HepG2 (cell line): Measurements from ENCODE around the gene MSMP. TPM values are rescaled to one million over a fixed set of nuclear protein-coding genes. Genes with fewer than 3 reads are reported as not detected.

Experiments used
- CREBL2 ChIP-seq: sonication (generic); formaldehyde crosslinking; IDR thresholded peaks from 2 replicates; pipeline ENCODE4 v1.8.1; 2023; ENCODE audit warnings: missing genetic modification reagents, mild to moderate bottlenecking, borderline replicate concordance
- E2F5 ChIP-seq: sonication (generic); formaldehyde crosslinking; conservative IDR thresholded peaks from 2 replicates; pipeline ENCODE4 v1.4.0; 2020; ENCODE audit warnings: missing genetic modification reagents
- HES4 ChIP-seq: sonication (generic); formaldehyde crosslinking; IDR thresholded peaks from 2 replicates; pipeline ENCODE4 v1.9.0; 2021; ENCODE audit warnings: mild to moderate bottlenecking, missing genetic modification reagents, borderline replicate concordance
- REPIN1 ChIP-seq: sonication (generic); formaldehyde crosslinking; IDR thresholded peaks from 2 replicates; pipeline ENCODE4 v1.8.0; 2022; ENCODE audit warnings: missing genetic modification reagents, low read depth, mild to moderate bottlenecking, borderline replicate concordance
- SALL1 ChIP-seq: sonication (generic); formaldehyde crosslinking; IDR thresholded peaks from 2 replicates; pipeline ENCODE4 v1.8.0; 2022; ENCODE audit warnings: mild to moderate bottlenecking, missing genetic modification reagents
- SKI ChIP-seq: fragments of 450-650 bp; IDR thresholded peaks from one replicate; pipeline ENCODE4 v1.6.1; 2018; ENCODE audit warnings: mild to moderate bottlenecking; ENCODE audit not compliant: partially characterized antibody
- TSC22D2 ChIP-seq: sonication (generic); formaldehyde crosslinking; IDR thresholded peaks from 2 replicates; pipeline ENCODE4 v1.5.1; 2020; ENCODE audit warnings: missing genetic modification reagents, mild to moderate bottlenecking, borderline replicate concordance
- ZFYVE20 ChIP-seq: sonication (generic); formaldehyde crosslinking; IDR thresholded peaks from 2 replicates; pipeline ENCODE4 v1.8.0; 2023; ENCODE audit warnings: low read depth, mild to moderate bottlenecking, moderate library complexity, missing genetic modification reagents, borderline replicate concordance
- ZNF558 ChIP-seq: sonication (generic); formaldehyde crosslinking; IDR thresholded peaks from 2 replicates; pipeline ENCODE4 v1.9.0; 2022; ENCODE audit warnings: mild to moderate bottlenecking, missing genetic modification reagents, borderline replicate concordance
- polyA plus RNA-seq, 8 experiments: library from polyadenylated mRNA; depleted of rRNA in 3 of 8; stranded (reverse) in 7 of 8; unstranded in 1 of 8; fragments of >200 nt; fragmentation: Illumina TruSeq in 4 of 8; extraction: Trizol in 4 of 8; gene quantifications; 2 replicates each; pipeline versions ENCODE4 v1.2.1 to v1.2.3, GENCODE V29; 2011 to 2016; ENCODE audit warnings: low read depth in 4 of 8, missing spikeins in 1 of 8, mixed read lengths in 1 of 8; ENCODE audit not compliant: insufficient read depth in 1 of 8
- total RNA-seq, 5 experiments: library from RNA; depleted of rRNA; stranded (reverse); fragments of >200 nt; fragmentation: Illumina TruSeq; extraction: Trizol; gene quantifications; 2 replicates each; pipeline ENCODE4 v1.2.3, GENCODE V29; 2016; ENCODE audit warnings: low read depth in 1 of 5
- TF ChIP-seq, protein P1 (sequence below): sonication (generic); formaldehyde crosslinking; IDR thresholded peaks from 2 replicates; pipeline ENCODE4 v1.4.0; 2020; ENCODE audit warnings: missing genetic modification reagents
- TF ChIP-seq, protein P2 (sequence below): sonication (generic); formaldehyde crosslinking; IDR thresholded peaks from 2 replicates; pipeline ENCODE4 v1.4.0; 2020; ENCODE audit warnings: mild to moderate bottlenecking, missing genetic modification reagents, borderline replicate concordance

MSMP gene
- total and polyA plus RNA-seq, 2 of the 13 experiments (the other 11 are each of a cell fraction or from before 2014, with no cell fraction given): 0.24 to 0.46 TPM

DNA sequence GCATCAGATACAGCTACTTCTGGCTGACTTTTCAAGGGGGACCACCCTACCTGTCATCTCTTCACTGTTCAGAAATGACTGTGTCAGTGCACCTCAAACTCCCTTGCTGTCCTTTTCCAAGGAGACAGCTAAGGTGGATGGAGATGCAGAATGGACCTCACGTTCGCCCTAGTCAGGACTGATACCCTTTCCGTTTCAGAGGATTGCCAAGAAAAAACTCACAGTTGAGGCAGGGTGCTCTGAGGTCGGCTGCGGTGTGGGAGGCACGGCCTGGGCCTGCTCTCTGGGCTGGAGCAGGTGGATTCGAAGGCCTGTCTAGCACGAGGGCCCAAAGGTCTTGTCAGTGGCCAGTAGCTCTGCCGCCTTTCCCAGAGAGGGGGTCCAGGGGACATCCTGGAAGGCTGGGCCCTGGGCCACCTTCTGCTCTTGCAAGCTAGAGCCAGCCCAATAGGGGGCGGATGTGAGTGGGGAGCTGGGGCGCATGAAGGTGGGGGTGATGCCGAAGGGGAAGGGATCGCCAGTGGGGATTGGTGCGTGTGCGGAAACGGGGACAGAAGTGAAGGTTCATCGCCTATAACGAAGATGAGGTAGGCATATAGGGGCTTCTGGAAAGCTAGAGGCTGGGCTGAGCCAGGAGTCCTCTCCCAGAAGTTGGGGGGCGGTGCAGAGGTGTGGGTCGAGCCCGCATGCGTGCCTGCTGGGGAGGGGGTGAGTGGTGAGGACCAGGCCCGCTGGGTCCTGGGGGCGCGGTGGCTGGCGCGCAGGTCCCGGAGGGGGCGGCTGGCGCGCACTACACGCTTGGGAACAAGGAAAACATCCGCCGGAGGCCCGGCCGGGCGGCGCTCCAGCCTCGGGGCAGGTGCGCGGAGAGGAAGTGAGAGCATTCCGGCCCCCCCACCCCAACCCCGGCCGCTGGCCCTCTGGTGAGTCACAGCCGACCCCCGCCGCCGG is 2.5 kb upstream of the MSMP start (continued):
- 0 out of 2 replicates have a peak, but pooled peaks have one; percentile 35 for TF ChIP-seq E2F5 (CRISPR knock-in tag)
- TF ChIP-seq REPIN1 (CRISPR knock-in tag): no peak
- TF ChIP-seq SKI: no peak
- peak; percentile 35 for TF ChIP-seq SALL1
- TF ChIP-seq TSC22D2: no peak
- no peak for TF ChIP-seq HES4 (CRISPR knock-in tag)
- TF ChIP-seq CREBL2 (CRISPR knock-in tag): no peak; the same call in 1 of the 2 replicates
- no peak; the same call in 1 of the 2 replicates for TF ChIP-seq ZFYVE20
- TF ChIP-seq, protein P1, sequence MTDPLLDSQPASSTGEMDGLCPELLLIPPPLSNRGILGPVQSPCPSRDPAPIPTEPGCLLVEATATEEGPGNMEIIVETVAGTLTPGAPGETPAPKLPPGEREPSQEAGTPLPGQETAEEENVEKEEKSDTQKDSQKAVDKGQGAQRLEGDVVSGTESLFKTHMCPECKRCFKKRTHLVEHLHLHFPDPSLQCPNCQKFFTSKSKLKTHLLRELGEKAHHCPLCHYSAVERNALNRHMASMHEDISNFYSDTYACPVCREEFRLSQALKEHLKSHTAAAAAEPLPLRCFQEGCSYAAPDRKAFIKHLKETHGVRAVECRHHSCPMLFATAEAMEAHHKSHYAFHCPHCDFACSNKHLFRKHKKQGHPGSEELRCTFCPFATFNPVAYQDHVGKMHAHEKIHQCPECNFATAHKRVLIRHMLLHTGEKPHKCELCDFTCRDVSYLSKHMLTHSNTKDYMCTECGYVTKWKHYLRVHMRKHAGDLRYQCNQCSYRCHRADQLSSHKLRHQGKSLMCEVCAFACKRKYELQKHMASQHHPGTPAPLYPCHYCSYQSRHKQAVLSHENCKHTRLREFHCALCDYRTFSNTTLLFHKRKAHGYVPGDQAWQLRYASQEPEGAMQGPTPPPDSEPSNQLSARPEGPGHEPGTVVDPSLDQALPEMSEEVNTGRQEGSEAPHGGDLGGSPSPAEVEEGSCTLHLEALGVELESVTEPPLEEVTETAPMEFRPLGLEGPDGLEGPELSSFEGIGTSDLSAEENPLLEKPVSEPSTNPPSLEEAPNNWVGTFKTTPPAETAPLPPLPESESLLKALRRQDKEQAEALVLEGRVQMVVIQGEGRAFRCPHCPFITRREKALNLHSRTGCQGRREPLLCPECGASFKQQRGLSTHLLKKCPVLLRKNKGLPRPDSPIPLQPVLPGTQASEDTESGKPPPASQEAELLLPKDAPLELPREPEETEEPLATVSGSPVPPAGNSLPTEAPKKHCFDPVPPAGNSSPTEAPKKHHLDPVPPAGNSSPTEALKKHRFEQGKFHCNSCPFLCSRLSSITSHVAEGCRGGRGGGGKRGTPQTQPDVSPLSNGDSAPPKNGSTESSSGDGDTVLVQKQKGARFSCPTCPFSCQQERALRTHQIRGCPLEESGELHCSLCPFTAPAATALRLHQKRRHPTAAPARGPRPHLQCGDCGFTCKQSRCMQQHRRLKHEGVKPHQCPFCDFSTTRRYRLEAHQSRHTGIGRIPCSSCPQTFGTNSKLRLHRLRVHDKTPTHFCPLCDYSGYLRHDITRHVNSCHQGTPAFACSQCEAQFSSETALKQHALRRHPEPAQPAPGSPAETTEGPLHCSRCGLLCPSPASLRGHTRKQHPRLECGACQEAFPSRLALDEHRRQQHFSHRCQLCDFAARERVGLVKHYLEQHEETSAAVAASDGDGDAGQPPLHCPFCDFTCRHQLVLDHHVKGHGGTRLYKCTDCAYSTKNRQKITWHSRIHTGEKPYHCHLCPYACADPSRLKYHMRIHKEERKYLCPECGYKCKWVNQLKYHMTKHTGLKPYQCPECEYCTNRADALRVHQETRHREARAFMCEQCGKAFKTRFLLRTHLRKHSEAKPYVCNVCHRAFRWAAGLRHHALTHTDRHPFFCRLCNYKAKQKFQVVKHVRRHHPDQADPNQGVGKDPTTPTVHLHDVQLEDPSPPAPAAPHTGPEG (CRISPR knock-in tag): peak; percentile 61; the same call in 1 of the 2 replicates
- TF ChIP-seq ZNF558: no peak
- TF ChIP-seq, protein P2, sequence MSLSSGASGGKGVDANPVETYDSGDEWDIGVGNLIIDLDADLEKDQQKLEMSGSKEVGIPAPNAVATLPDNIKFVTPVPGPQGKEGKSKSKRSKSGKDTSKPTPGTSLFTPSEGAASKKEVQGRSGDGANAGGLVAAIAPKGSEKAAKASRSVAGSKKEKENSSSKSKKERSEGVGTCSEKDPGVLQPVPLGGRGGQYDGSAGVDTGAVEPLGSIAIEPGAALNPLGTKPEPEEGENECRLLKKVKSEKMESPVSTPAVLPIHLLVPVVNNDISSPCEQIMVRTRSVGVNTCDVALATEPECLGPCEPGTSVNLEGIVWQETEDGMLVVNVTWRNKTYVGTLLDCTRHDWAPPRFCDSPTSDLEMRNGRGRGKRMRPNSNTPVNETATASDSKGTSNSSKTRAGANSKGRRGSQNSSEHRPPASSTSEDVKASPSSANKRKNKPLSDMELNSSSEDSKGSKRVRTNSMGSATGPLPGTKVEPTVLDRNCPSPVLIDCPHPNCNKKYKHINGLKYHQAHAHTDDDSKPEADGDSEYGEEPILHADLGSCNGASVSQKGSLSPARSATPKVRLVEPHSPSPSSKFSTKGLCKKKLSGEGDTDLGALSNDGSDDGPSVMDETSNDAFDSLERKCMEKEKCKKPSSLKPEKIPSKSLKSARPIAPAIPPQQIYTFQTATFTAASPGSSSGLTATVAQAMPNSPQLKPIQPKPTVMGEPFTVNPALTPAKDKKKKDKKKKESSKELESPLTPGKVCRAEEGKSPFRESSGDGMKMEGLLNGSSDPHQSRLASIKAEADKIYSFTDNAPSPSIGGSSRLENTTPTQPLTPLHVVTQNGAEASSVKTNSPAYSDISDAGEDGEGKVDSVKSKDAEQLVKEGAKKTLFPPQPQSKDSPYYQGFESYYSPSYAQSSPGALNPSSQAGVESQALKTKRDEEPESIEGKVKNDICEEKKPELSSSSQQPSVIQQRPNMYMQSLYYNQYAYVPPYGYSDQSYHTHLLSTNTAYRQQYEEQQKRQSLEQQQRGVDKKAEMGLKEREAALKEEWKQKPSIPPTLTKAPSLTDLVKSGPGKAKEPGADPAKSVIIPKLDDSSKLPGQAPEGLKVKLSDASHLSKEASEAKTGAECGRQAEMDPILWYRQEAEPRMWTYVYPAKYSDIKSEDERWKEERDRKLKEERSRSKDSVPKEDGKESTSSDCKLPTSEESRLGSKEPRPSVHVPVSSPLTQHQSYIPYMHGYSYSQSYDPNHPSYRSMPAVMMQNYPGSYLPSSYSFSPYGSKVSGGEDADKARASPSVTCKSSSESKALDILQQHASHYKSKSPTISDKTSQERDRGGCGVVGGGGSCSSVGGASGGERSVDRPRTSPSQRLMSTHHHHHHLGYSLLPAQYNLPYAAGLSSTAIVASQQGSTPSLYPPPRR (CRISPR knock-in tag): 0 out of 2 replicates have a peak, but pooled peaks have one; percentile 20
